BE2C (cell line): Measurements from ENCODE around the gene DDX31. TPM values are rescaled to one million over a fixed set of nuclear protein-coding genes. Genes with fewer than 3 reads are reported as not detected.
"Not testable (repeated sequence)": the region's sequence is repeated elsewhere in the genome, so short reads cannot be mapped to it uniquely, and the experiment has no call there.

Source experiments
- DNase-seq: peaks from one replicate; pipeline ENCODE4 v3.0.0-alpha.2; 2020
- H3K27me3 ChIP-seq: fragments of 250-450 bp; sonication (Bioruptor Pico); 2 replicates; pipeline ENCODE4 v1.5.1; 2020; ENCODE audit warnings: mild to moderate bottlenecking
- H3K36me3 ChIP-seq: fragments of 250-450 bp; sonication (Bioruptor Pico); 2 replicates; pipeline ENCODE4 v1.5.1; 2020; ENCODE audit warnings: mild to moderate bottlenecking
- H3K4me1 ChIP-seq: fragments of 250-450 bp; sonication (Bioruptor Pico); 2 replicates; pipeline ENCODE4 v1.5.1; 2020
- H3K4me3 ChIP-seq: 2 replicates; pipeline ENCODE4 v1.5.1; 2011; ENCODE audit warnings: low read depth, low read length
- H3K9me3 ChIP-seq: fragments of 250-450 bp; sonication (Bioruptor Pico); 2 replicates; pipeline ENCODE4 v1.5.1; 2020
- polyA plus RNA-seq: library from polyadenylated mRNA; unstranded; fragments of >200 nt; gene quantifications from one replicate; pipeline ENCODE4 v1.2.1, GENCODE V29; 2012; ENCODE audit warnings: low read depth, missing spikeins; ENCODE audit not compliant: insufficient read length, insufficient read depth
- TF ChIP-seq, protein P1 (sequence below): IDR thresholded peaks from 2 replicates; pipeline ENCODE4 v1.5.1; 2012; ENCODE audit warnings: mild to moderate bottlenecking, low read depth, low read length

DDX31 gene
- 44.2 TPM for polyA plus RNA-seq

DNA sequence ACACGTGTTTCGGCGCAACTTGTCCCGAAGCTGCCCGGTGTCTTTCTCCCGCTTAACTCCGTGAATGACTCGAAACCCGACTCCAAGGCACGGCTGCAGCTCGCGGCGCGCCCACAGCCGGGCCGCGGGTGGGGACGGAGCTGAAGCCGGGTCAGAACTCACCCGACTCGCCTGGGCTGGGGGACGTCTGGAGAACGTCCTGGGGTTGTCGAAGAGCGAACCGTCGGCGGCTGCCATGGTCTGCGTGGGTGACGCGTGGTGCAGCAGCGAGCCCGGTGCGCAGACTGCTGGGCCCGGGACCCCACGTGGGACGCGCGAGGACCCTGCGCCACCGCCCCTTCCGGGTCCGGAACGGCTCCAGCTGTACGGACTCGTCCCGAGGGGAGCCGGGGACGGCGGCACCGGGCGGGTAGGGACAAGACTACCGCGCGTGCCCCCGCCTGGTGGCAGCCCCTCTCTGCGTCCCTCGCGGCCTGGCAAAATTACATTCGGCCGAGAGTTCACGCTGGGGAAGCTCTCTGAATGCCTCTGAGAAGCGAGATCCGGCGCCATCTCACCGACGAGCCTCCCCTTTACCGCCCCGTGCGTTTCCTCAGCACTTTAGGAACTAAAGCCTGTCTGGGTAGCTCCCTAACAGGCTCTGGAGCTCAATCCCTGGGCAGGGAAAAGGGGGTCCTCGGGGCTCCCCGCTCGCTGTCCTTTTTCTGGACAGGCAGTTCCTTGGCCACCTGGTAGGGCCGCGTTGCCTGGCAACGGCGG, at the start of gene DDX31:
Gene DDX31, minus strand, starts transcription at position 286 of the 759 bp plus-strand sequence. Its CDS starts 49 bp downstream, at position 237.
- H3K27me3 ChIP-seq, result no peaks in the 10 kb centered on the region
- peaks cover 4% of the 10 kb centered on the region; the same call in 1 of the 2 replicates for H3K9me3 ChIP-seq
- peak; percentile 90 for DNase-seq
- TF ChIP-seq, protein P1, sequence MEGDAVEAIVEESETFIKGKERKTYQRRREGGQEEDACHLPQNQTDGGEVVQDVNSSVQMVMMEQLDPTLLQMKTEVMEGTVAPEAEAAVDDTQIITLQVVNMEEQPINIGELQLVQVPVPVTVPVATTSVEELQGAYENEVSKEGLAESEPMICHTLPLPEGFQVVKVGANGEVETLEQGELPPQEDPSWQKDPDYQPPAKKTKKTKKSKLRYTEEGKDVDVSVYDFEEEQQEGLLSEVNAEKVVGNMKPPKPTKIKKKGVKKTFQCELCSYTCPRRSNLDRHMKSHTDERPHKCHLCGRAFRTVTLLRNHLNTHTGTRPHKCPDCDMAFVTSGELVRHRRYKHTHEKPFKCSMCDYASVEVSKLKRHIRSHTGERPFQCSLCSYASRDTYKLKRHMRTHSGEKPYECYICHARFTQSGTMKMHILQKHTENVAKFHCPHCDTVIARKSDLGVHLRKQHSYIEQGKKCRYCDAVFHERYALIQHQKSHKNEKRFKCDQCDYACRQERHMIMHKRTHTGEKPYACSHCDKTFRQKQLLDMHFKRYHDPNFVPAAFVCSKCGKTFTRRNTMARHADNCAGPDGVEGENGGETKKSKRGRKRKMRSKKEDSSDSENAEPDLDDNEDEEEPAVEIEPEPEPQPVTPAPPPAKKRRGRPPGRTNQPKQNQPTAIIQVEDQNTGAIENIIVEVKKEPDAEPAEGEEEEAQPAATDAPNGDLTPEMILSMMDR, result no peak
- peaks cover 36% of the 10 kb centered on the region for H3K36me3 ChIP-seq
- H3K4me1 ChIP-seq, result no peaks in the 10 kb centered on the region
- peak within 1 kb of the TSS; percentile 97 for H3K4me3 ChIP-seq

DNA sequence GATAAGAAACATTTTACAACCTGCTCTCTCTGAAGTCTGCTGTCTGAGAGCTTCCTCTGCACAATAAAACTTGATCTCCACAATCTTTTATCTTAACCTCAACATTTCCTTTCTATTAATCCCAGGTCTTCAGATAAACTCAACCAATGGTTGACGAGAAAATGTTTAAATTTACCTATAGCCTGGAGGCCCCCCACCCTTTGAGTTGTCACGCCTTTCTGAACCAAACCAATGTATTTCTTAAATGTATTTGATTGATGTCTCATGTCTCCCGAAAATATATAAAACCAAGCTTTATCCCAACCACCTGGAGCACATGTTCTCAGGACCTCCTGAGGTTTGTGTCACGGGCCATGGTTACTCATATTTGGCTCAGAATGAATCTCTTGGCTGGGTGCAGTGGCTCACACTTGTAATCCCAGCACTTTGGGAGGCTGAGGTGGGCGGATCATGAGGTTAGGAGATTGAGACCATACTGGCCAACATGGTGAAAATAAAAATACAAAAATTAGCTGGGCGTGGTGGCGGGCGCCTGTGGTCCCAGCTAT, 48.7 kb upstream of the DDX31 start:
- H3K4me1 ChIP-seq, H3K4me3 ChIP-seq, H3K9me3 ChIP-seq, H3K27me3 ChIP-seq, DNase-seq, H3K36me3 ChIP-seq: not testable (repeated sequence)

DNA sequence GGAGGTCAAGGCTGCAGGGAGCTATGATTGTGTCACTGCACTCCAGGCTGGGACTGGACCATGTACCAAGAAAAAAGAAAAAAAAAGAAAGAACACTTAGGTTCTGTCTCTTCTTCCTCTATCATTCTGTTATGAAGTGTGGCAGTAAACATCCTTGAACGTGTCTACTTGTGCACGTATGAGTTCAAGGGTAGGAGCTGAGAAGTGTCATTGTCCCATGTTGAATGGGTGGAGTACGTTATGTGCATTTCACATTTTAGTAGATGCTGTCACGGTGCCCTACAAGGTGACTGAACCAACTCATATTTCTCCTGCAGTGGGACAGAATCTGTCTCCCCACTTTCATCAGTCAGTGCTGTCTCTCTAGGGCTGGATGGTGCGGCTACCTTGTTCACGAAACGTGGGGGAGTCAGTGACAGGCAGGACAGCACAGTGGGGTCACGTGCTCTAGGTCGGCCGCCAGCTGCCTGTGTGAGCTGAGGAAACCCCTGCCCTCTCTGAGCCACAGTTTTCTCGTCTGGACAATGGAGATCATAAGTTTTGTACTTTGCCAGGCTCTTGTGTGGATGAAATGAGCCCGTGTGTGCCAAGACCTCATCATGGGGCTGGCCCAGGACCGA, 47.7 kb upstream of the DDX31 start:
- DNase-seq, result no peak
- Histone ChIP-seq H3K4me1 (no peaks in the 10 kb centered on the region), H3K27me3 (no peaks in the 10 kb centered on the region), H3K4me3 (no peak overlapping the region), H3K9me3 (no peaks in the 10 kb centered on the region), H3K36me3 (no peaks in the 10 kb centered on the region)
- TF ChIP-seq, protein P1, result no peak

DNA sequence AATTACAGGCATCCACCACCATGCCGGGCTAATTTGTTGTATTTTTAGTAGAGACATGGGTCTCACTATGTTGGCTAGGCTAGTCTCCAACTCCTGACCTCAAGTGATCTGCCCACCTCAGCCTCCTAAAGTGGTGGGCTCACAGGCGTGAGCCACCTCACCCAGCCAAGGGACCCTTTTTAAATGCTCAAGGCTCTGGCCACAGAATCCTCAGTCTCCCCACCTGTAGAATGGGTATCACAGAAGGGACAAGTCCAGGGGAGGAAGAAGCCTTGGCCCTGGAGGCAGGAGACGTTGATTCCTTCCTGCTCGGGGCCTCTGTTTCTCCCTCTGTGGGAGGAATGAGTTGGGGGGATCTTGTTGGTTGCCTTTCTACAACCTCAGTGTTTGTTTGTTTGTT, 46.2 kb upstream of the DDX31 start:
- H3K36me3 ChIP-seq, result no peaks in the 10 kb centered on the region
- TF ChIP-seq, protein P1, result no peak
- DNase-seq, result no peak
- H3K9me3 ChIP-seq, result no peaks in the 10 kb centered on the region
- no peaks in the 10 kb centered on the region for H3K4me1 ChIP-seq
- H3K27me3 ChIP-seq, result no peaks in the 10 kb centered on the region
- H3K4me3 ChIP-seq, result no peak overlapping the region

DNA sequence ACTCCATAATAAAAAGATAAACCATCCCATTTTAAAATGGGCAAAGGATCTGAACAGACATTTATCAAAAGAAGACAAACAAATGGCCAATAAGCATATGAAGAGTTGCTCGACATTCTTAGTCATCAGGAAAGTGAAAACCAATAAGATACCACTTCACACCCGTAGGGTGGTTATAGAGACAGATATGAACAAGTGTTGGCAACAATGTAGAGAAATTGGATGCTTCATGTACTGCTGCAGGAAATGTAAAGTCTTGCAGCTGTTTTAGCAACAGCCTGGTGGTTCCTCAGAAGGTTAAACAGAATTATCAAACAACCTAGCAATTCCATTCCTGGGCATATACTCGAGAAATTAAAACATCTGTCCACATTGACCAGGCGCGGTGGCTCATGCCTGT, 43.0 kb upstream of the DDX31 start:
- no peaks in the 10 kb centered on the region for H3K9me3 ChIP-seq
- no peak for DNase-seq
- no peaks in the 10 kb centered on the region for H3K36me3 ChIP-seq
- TF ChIP-seq, protein P1, result no peak
- H3K27me3 ChIP-seq, result no peaks in the 10 kb centered on the region
- H3K4me3 ChIP-seq, result no peak overlapping the region
- H3K4me1 ChIP-seq, result no peaks in the 10 kb centered on the region

DNA sequence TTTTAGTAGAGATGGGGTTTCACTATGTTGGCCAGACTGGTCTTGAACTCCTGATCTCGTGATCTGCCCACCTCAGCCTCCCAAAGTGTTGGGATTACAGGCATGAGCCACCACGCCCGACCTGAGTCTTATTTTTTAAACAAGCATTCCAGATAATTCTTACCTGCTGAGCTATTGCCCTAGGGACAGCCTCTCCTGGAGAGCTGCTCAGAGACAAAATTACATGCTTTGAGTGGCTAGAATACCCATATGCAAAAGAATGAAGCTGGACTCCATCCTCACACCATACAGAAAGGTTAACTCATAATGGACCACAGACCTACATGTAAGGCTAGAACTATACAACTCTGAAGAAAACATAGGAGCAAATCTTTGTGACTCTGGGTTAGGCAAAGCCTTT, 42.1 kb upstream of the DDX31 start:
- TF ChIP-seq, protein P1, result no peak
- H3K4me1 ChIP-seq, result no peaks in the 10 kb centered on the region
- H3K36me3 ChIP-seq, result no peaks in the 10 kb centered on the region
- no peak for DNase-seq
- H3K4me3 ChIP-seq, result no peak overlapping the region
- no peaks in the 10 kb centered on the region for H3K27me3 ChIP-seq
- no peaks in the 10 kb centered on the region for H3K9me3 ChIP-seq

DNA sequence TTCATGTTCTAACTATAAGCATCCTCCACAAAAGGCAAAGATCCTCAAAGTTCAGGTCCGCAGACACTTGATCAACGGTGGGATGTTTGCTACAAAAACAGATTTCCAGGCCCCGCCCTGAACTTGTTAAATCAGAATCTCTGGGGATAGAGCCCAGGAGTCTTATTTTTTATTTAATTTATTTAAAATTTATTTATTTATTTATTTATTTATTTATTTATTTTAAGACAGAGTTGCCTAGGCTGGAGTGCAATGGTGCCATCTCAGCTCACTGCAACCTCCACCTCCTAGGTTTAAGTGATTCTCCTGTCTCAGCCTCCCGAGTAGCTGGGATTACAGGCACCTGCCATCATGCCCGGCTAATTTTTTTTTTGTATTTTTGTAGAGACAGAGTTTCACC, 41.4 kb upstream of the DDX31 start:
- not testable (repeated sequence) for H3K4me1 ChIP-seq, H3K36me3 ChIP-seq, H3K4me3 ChIP-seq, H3K27me3 ChIP-seq, H3K9me3 ChIP-seq, DNase-seq
